Gastrocnemius medialis (tissue), 4 donors: ENCODE results near the gene TIMP4.

Experiments
- POLR2A ChIP-seq, 2 donors: fragments of 450-650 bp; IDR thresholded peaks; one replicate each; pipeline ENCODE4 v1.6.1; 2017; ENCODE audit warnings: antibody characterized with exemption in 2 of 2, mild to moderate bottlenecking in 2 of 2, moderate library complexity in 2 of 2
- TF ChIP-seq, protein P1 (sequence below), 5 experiments: fragments of 450-650 bp in 3 of 5; fragments of 200-600 bp in 2 of 5; sonication (generic) in 2 of 5; IDR thresholded peaks in 4 of 5; conservative IDR thresholded peaks in 1 of 5; 1 replicate in 4 of 5; 2 replicates in 1 of 5; pipeline ENCODE4 v1.5.1; 2016 to 2019; ENCODE audit warnings: antibody characterized with exemption in 5 of 5, mild to moderate bottlenecking in 3 of 5, moderate library complexity in 3 of 5

DNA sequence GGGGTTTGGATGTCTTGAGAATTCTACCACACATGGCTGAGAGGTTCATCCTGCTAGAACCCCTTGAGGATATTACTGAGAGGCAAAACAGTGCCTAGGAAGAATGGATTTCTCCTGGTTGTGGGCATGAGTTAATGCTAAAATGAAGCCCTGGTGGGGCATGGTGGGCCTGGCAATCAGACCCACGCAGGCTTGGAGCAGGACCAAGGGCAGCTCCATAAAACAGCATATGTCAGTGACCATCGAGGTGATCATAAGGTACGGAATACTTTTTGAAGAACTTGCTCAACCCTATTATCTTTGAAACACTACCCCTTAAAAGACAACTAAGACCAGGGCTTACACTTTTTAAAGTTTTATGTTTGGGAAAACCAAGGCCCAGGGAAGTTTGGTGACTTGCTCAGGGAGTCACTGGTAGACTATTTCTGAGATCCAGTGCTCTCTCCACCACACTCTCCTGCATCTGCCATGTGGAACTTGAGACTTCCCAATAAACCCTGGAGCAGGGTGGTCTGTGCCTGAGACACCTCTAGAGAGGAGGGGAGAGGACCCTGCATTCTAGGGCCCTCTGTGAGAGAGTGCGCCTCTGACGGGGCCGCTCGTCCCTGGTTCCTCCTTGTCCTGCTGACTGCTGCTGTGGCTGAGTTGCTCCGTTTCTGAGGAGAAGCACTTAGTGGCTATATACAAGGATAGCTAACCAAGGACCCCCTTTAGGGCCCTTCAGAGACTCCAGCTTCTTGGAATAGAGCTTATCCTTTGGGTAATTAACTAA is 28.0 kb upstream of the TIMP4 start:
- TF ChIP-seq, protein P1, sequence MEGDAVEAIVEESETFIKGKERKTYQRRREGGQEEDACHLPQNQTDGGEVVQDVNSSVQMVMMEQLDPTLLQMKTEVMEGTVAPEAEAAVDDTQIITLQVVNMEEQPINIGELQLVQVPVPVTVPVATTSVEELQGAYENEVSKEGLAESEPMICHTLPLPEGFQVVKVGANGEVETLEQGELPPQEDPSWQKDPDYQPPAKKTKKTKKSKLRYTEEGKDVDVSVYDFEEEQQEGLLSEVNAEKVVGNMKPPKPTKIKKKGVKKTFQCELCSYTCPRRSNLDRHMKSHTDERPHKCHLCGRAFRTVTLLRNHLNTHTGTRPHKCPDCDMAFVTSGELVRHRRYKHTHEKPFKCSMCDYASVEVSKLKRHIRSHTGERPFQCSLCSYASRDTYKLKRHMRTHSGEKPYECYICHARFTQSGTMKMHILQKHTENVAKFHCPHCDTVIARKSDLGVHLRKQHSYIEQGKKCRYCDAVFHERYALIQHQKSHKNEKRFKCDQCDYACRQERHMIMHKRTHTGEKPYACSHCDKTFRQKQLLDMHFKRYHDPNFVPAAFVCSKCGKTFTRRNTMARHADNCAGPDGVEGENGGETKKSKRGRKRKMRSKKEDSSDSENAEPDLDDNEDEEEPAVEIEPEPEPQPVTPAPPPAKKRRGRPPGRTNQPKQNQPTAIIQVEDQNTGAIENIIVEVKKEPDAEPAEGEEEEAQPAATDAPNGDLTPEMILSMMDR (IDR thresholded peaks at IDR 0.05 in 4 of 5, conservative IDR thresholded peaks at IDR 0.05 in 1 of 5): no peak
- TF ChIP-seq POLR2A (IDR thresholded peaks at IDR 0.05): no peak
